A549 (cell line): Measurements from ENCODE around the gene CFL1. TPM values are rescaled to one million over a fixed set of nuclear protein-coding genes. Genes with fewer than 3 reads are reported as not detected.

Experiments used
- ATAC-seq, 2 experiments: fragments of 200-7000 bp in 1 of 2; fragments of >200 bp in 1 of 2; cut with Nextera tagmentation in 1 of 2; cut with Tn5 transposase in 1 of 2; 3 replicates each; pipeline versions ENCODE4 v1.8.0 to v1.9.1; 2018 to 2020; ENCODE audit warnings: mild to moderate bottlenecking in 1 of 2, moderate library complexity in 1 of 2
- CTCF ChIA-PET: fragments of 300-600 bp; sonication (Branson Sonifier 250); formaldehyde crosslinking; extraction: SDS; loops from one replicate; lab custom pipeline; 2021; ENCODE audit warnings: antibody characterized with exemption, inconsistent platforms; lab: Yijun Ruan, JAX
- POLR2A ChIA-PET: fragments of 350-600 bp; formaldehyde crosslinking; extraction: SDS; loops from one replicate; lab custom pipeline; 2021; ENCODE audit warnings: antibody characterized with exemption, inconsistent platforms; lab: Yijun Ruan, JAX
- DNase-seq, 2 experiments: peaks; one replicate each; pipeline versions ENCODE4 v3.0.0 to v3.0.0-alpha.2; 2011 to 2016; ENCODE audit warnings: low read depth in 1 of 2, low spot score in 1 of 2
- FAIRE-seq: peaks from 2 replicates; lab custom pipeline; 2011; peaks lifted over from hg19 to GRCh38; lab: Jason Lieb, UNC
- H3K27ac ChIP-seq, 2 experiments: fragments of >200 bp; sonication (Bioruptor Twin); formaldehyde crosslinking; 3 replicates each; pipeline ENCODE4 v1.5.1; 2016 to 2017
- H3K4me1 ChIP-seq: fragments of >200 bp; sonication (Bioruptor Twin); formaldehyde crosslinking; 3 replicates; pipeline ENCODE4 v1.6.1; 2016
- H3K4me2 ChIP-seq: fragments of >200 bp; sonication (Bioruptor Twin); formaldehyde crosslinking; 3 replicates; pipeline ENCODE4 v1.6.1; 2016
- H3K4me3 ChIP-seq: fragments of >200 bp; sonication (Bioruptor Twin); formaldehyde crosslinking; 3 replicates; pipeline ENCODE4 v1.5.1; 2016
- H3K9me3 ChIP-seq: fragments of >200 bp; sonication (Bioruptor Twin); formaldehyde crosslinking; 3 replicates; pipeline ENCODE4 v1.6.1; 2016
- BCL3 ChIP-seq: fragments of >200 bp; sonication (Bioruptor Twin); formaldehyde crosslinking; IDR thresholded peaks from 3 replicates; pipeline ENCODE4 v1.6.1; 2016
- CBX2 ChIP-seq: fragments of 200-600 bp; sonication (generic); IDR thresholded peaks from 2 replicates; pipeline ENCODE4 v1.6.1; 2016; ENCODE audit warnings: low read depth, mild to moderate bottlenecking, borderline replicate concordance
- CHD2 ChIP-seq: fragments of 150-350 bp; IDR thresholded peaks from 2 replicates; pipeline ENCODE4 v1.6.1; 2014; ENCODE audit warnings: low read length; ENCODE audit not compliant: partially characterized antibody
- ELK1 ChIP-seq: fragments of 150-350 bp; IDR thresholded peaks from 2 replicates; pipeline ENCODE4 v1.6.1; 2014; ENCODE audit warnings: low read depth, mild to moderate bottlenecking, low read length
- EP300 ChIP-seq, 2 experiments: fragments of >200 bp; sonication (Bioruptor Twin); formaldehyde crosslinking; IDR thresholded peaks; 2 replicates in 1 of 2; 3 replicates in 1 of 2; pipeline ENCODE4 v1.6.1; 2016 to 2017
- FOSL2 ChIP-seq, 2 experiments: fragments of 450-650 bp in 1 of 2; fragments of >200 bp in 1 of 2; sonication (Bioruptor Twin) in 1 of 2; formaldehyde crosslinking; IDR thresholded peaks; 2 replicates each; pipeline versions ENCODE4 v1.5.0 to v1.6.1; 2016 to 2020; ENCODE audit warnings: mild to moderate bottlenecking in 1 of 2, moderate library complexity in 1 of 2
- HDAC2 ChIP-seq: fragments of 200-600 bp; sonication (generic); IDR thresholded peaks from 2 replicates; pipeline ENCODE4 v1.6.1; 2016
- HES2 ChIP-seq: fragments of >200 bp; sonication (Bioruptor Twin); formaldehyde crosslinking; IDR thresholded peaks from 2 replicates; pipeline ENCODE4 v1.6.1; 2016
- HEYL ChIP-seq: fragments of 250-450 bp; sonication (Bioruptor Pico); IDR thresholded peaks from 2 replicates; pipeline ENCODE4 v1.8.0; 2021; ENCODE audit warnings: mild to moderate bottlenecking, moderate library complexity
- HMGXB4 ChIP-seq: fragments of 250-450 bp; sonication (Bioruptor Pico); IDR thresholded peaks from 2 replicates; pipeline ENCODE4 v1.5.0; 2021; ENCODE audit warnings: mild to moderate bottlenecking, moderate library complexity, borderline replicate concordance
- HOXA7 ChIP-seq: fragments of 250-450 bp; sonication (Bioruptor Pico); IDR thresholded peaks from 2 replicates; pipeline ENCODE4 v1.5.0; 2020; ENCODE audit warnings: mild to moderate bottlenecking, moderate library complexity
- JUN ChIP-seq, 2 experiments: fragments of >200 bp; sonication (Bioruptor Twin); formaldehyde crosslinking; IDR thresholded peaks; 2 replicates in 1 of 2; 3 replicates in 1 of 2; pipeline ENCODE4 v1.6.1; 2016 to 2017
- KDM1A ChIP-seq: fragments of 200-600 bp; sonication (generic); IDR thresholded peaks from 2 replicates; pipeline ENCODE4 v1.6.1; 2016; ENCODE audit warnings: low read depth, mild to moderate bottlenecking
- KDM5A ChIP-seq: fragments of 200-600 bp; sonication (generic); IDR thresholded peaks from 2 replicates; pipeline ENCODE4 v1.6.1; 2016; ENCODE audit warnings: antibody characterized with exemption, mild to moderate bottlenecking
- MAFK ChIP-seq: fragments of 450-650 bp; IDR thresholded peaks from 2 replicates; pipeline ENCODE4 v1.6.1; 2014; ENCODE audit not compliant: partially characterized antibody
- MAX ChIP-seq: IDR thresholded peaks from 2 replicates; pipeline ENCODE4 v1.6.1; 2012
- NR3C1 ChIP-seq: fragments of >200 bp; sonication (Bioruptor Twin); formaldehyde crosslinking; IDR thresholded peaks from 3 replicates; pipeline ENCODE4 v1.6.1; 2017
- PBX3 ChIP-seq: IDR thresholded peaks from 2 replicates; pipeline ENCODE4 v1.6.1; 2012
- PHF8 ChIP-seq: fragments of 200-600 bp; sonication (generic); IDR thresholded peaks from 2 replicates; pipeline ENCODE4 v1.6.1; 2016; ENCODE audit warnings: low read depth, mild to moderate bottlenecking, antibody characterized with exemption, moderate library complexity, borderline replicate concordance
- POLR2AphosphoS2 ChIP-seq: conservative IDR thresholded peaks from 2 replicates; pipeline ENCODE4 v1.6.1; 2012; ENCODE audit warnings: low read length, improper control_type of control experiment, inconsistent platforms
- RAD21 ChIP-seq, 2 experiments: fragments of >200 bp in 1 of 2; sonication (Bioruptor Twin) in 1 of 2; formaldehyde crosslinking in 1 of 2; IDR thresholded peaks in 1 of 2; conservative IDR thresholded peaks in 1 of 2; 2 replicates in 1 of 2; 3 replicates in 1 of 2; pipeline ENCODE4 v1.6.1; 2012 to 2018; ENCODE audit warnings: inconsistent platforms in 1 of 2
- RARB ChIP-seq: fragments of 250-450 bp; sonication (Bioruptor Pico); IDR thresholded peaks from 2 replicates; pipeline ENCODE4 v1.8.0; 2021; ENCODE audit warnings: mild to moderate bottlenecking, moderate library complexity
- REST ChIP-seq: fragments of 200-600 bp; sonication (generic); IDR thresholded peaks from 2 replicates; pipeline ENCODE4 v1.6.1; 2016; ENCODE audit warnings: antibody characterized with exemption, mild to moderate bottlenecking, moderate library complexity
- RFX5 ChIP-seq: fragments of 450-650 bp; IDR thresholded peaks from 2 replicates; pipeline ENCODE4 v1.7.1; 2014; ENCODE audit warnings: antibody characterized with exemption, mild to moderate bottlenecking, moderate library complexity
- SMC3 ChIP-seq: fragments of >200 bp; sonication (Bioruptor Twin); formaldehyde crosslinking; IDR thresholded peaks from 3 replicates; pipeline ENCODE4 v1.6.1; 2018; ENCODE audit warnings: inconsistent platforms
- SREBF2 ChIP-seq: fragments of 450-650 bp; IDR thresholded peaks from 2 replicates; pipeline ENCODE4 v1.6.1; 2014; ENCODE audit warnings: mild to moderate bottlenecking, moderate library complexity
- TFCP2L1 ChIP-seq: fragments of 250-450 bp; sonication (Bioruptor Pico); IDR thresholded peaks from 2 replicates; pipeline ENCODE4 v1.5.0; 2021; ENCODE audit warnings: mild to moderate bottlenecking
- TP53 ChIP-seq: fragments of 250-450 bp; sonication (Bioruptor Pico); IDR thresholded peaks from 2 replicates; pipeline ENCODE4 v1.5.0; 2021; ENCODE audit warnings: mild to moderate bottlenecking, moderate library complexity
- ZC3H11A ChIP-seq: fragments of 450-650 bp; IDR thresholded peaks from 2 replicates; pipeline ENCODE4 v1.6.1; 2014; ENCODE audit warnings: antibody characterized with exemption, mild to moderate bottlenecking
- ZSCAN20 ChIP-seq: fragments of 250-450 bp; sonication (Bioruptor Pico); IDR thresholded peaks from 2 replicates; pipeline ENCODE4 v1.8.0; 2022; ENCODE audit warnings: mild to moderate bottlenecking, moderate library complexity
- WGBS: methylation state at CpG from one replicate; pipeline ENCODE4 v1.1.6; 2017; ENCODE audit errors: missing lambda C conversion rate; 5-methylcytosine and 5-hydroxymethylcytosine counted together
- polyA plus RNA-seq, 4 experiments: library from polyadenylated mRNA; depleted of rRNA in 3 of 4; stranded (reverse); fragments of >200 nt; fragmentation: RNase III in 1 of 4; extraction: RNeasy Plus Mini Kit Qiagen cat#74134 plus additional on column Dnase treatment in 1 of 4; gene quantifications; 2 replicates in 3 of 4; 3 replicates in 1 of 4; pipeline ENCODE4 v1.2.3, GENCODE V29; 2011 to 2017

CFL1 gene
- polyA plus RNA-seq, 2 of the 4 experiments (the other 2 are of a cell fraction): 1,591 to 1,780 TPM

GRCh38 chr11:65860278-65861164 is 2.5 kb upstream of the CFL1 start, which contains the start of gene MUS81:
TSS of gene MUS81 (plus strand) at chr11:65860433. CDS start at chr11:65860754, 321 bp downstream.
- peak within 1 kb of the TSS; percentile 70 for H3K4me3 ChIP-seq
- FAIRE-seq (no peak), DNase-seq (peak; percentile 97 to 99), ATAC-seq (peak; percentile 40 to 74)
- ChIA-PET CTCF (interaction anchor here (0.6 to 7.6 kb wide), 52 partner anchors 9 to 419 kb away, joined by 3 to 195 read pairs (median 4); partner anchors contain the start of genes AP5B1, CCDC85B, CTSW and EFEMP2), POLR2A (interaction anchor here (0.7 to 3.4 kb wide), 15 partner anchors 9 to 245 kb away, joined by 3 to 36 read pairs (median 8); partner anchors contain the start of genes AP5B1, CCDC85B, KAT5 and PCNX3)
- H3K9me3 ChIP-seq: no peaks in the 10 kb centered on the region
- WGBS: 2% methylated on average over 33 of the region's 78 CpGs
- peak within 1 kb of the TSS; percentile 88 to 96 for H3K27ac ChIP-seq
- peaks cover 18% of the 10 kb centered on the region for H3K4me1 ChIP-seq
- peak within 1 kb of the TSS; percentile 87 for H3K4me2 ChIP-seq
- TF ChIP-seq SMC3 (no peak), FOSL2 (IDR thresholded peaks at IDR 0.05) (no peak), FOSL2 (CRISPR knock-in tag; IDR thresholded peaks at IDR 0.05) (no peak), CBX2 (no peak), MAX (peak; percentile 63; the same call in 1 of the 2 replicates), PHF8 (peak; percentile 75), TFCP2L1 (CRISPR knock-in tag) (no peak), SREBF2 (no peak), HOXA7 (CRISPR knock-in tag) (no peak), RAD21 (conservative IDR thresholded peaks at IDR 0.05 in 1 of 2, IDR thresholded peaks at IDR 0.05 in 1 of 2) (no peak), RFX5 (no peak), PBX3 (peak; percentile 54; the same call in 1 of the 2 replicates), KDM1A (no peak), HDAC2 (no peak), EP300 (IDR thresholded peaks at IDR 0.05) (no peak), HES2 (no peak), ZSCAN20 (CRISPR knock-in tag) (no peak), TP53 (CRISPR knock-in tag) (no peak), ELK1 (no peak), HEYL (CRISPR knock-in tag) (no peak), ZC3H11A (no peak), CHD2 (no peak), POLR2AphosphoS2 (no peak), JUN (IDR thresholded peaks at IDR 0.05) (peak; percentile 11 to 77; a peak in 4 of 5 replicates), REST (no peak; the same call in 1 of the 2 replicates), HMGXB4 (CRISPR knock-in tag) (no peak), RARB (no peak), NR3C1 (no peak), KDM5A (no peak), BCL3 (peak; percentile 63; the same call in 2 of the 3 replicates), MAFK (no peak)
